ENCODE measurements around the gene ABCA12. TPM values are rescaled to one million over a fixed set of nuclear protein-coding genes. Genes with fewer than 3 reads are reported as not detected.

Gene ABCA12
- total RNA-seq, 1 experiment from 2014 or later, result 0.03 TPM

GRCh38 chr2:215063526-215063925, 74.9 kb downstream of the ABCA12 start:
- no TSS peak for BruUV-seq (replicated peaks)

GRCh38 chr2:215060861-215061536, 77.4 kb downstream of the ABCA12 start:
- CTCF ChIA-PET, result no interaction called here
- intact Hi-C loops (cut with micrococcal nuclease; ENCODE audit: unreplicated experiment) (no loop called here), in situ Hi-C loops (cut with HindIII; ENCODE audit: low pct_unique_long_range_greater_than_20kb, low sequenced_read_pairs) (no loop called here)
- POLR2A ChIA-PET, result no interaction called here
- Histone ChIP-seq H3K4me3 (ENCODE audit: low read depth in 2 of 2, low read length in 2 of 2) (no peak overlapping the region), H3K27me3 (ENCODE audit: control insufficient read depth, insufficient read depth, low read length) (no peaks in the 10 kb centered on the region), H3K27ac (ENCODE audit: low read length) (no peak overlapping the region), H3K9me3 (ENCODE audit: control insufficient read depth, insufficient read depth, low read depth, low read length) (no peaks in the 10 kb centered on the region), H3K36me3 (ENCODE audit: control insufficient read depth, insufficient read depth, low read length) (no peaks in the 10 kb centered on the region), H3K4me1 (ENCODE audit: control insufficient read depth, insufficient read depth, low read length) (no peaks in the 10 kb centered on the region)
- no TSS peak for BruUV-seq (replicated peaks)
- TF ChIP-seq CTCF (IDR thresholded peaks at IDR 0.05) (no peak), TCF7L2 (IDR thresholded peaks at IDR 0.05; ENCODE audit: low read depth, low read length) (no peak), SIN3A (IDR thresholded peaks at IDR 0.05; ENCODE audit: borderline replicate concordance, insufficient read depth, low read depth, low read length) (no peak), POLR2AphosphoS5 (IDR thresholded peaks at IDR 0.05; ENCODE audit: low read depth, low read length) (no peak), REST (IDR thresholded peaks at IDR 0.05; ENCODE audit: insufficient read depth in 1 of 2, low read depth in 2 of 2, low read length in 1 of 2) (no peak)
- no peak for ATAC-seq
- DNase-seq (ENCODE audit: low read depth, low spot score), result no peak

More at GRCh38 chr2:215063526-215063925, 74.9 kb downstream of the ABCA12 start:
- Histone ChIP-seq H3K27ac (ENCODE audit: low read length) (no peak overlapping the region), H3K36me3 (ENCODE audit: control insufficient read depth, insufficient read depth, low read length) (no peaks in the 10 kb centered on the region), H3K4me1 (ENCODE audit: control insufficient read depth, insufficient read depth, low read length) (no peaks in the 10 kb centered on the region), H3K9me3 (ENCODE audit: control insufficient read depth, insufficient read depth, low read depth, low read length) (no peaks in the 10 kb centered on the region), H3K27me3 (ENCODE audit: control insufficient read depth, insufficient read depth, low read length) (no peaks in the 10 kb centered on the region), H3K4me3 (ENCODE audit: low read depth in 2 of 2, low read length in 2 of 2) (no peak overlapping the region)
- ChIA-PET POLR2A (no interaction called here), CTCF (no interaction called here)
- in situ Hi-C loops (cut with HindIII; ENCODE audit: low pct_unique_long_range_greater_than_20kb, low sequenced_read_pairs) (no loop called here), intact Hi-C loops (cut with micrococcal nuclease; ENCODE audit: unreplicated experiment) (no loop called here)
- ATAC-seq, result no peak
- no peak for DNase-seq (ENCODE audit: low read depth, low spot score)
- no peak for TF ChIP-seq CTCF (IDR thresholded peaks at IDR 0.05)
- no peak for TF ChIP-seq TCF7L2 (IDR thresholded peaks at IDR 0.05; ENCODE audit: low read depth, low read length)
- TF ChIP-seq REST (IDR thresholded peaks at IDR 0.05; ENCODE audit: insufficient read depth in 1 of 2, low read depth in 2 of 2, low read length in 1 of 2), result no peak
- no peak for TF ChIP-seq POLR2AphosphoS5 (IDR thresholded peaks at IDR 0.05; ENCODE audit: low read depth, low read length)
- TF ChIP-seq SIN3A (IDR thresholded peaks at IDR 0.05; ENCODE audit: borderline replicate concordance, insufficient read depth, low read depth, low read length), result no peak

Data from Panc1 (cell line).